ENCODE data around the gene NOTCH4.

NOTCH4 gene

GRCh38 chr6:32156891-32157290, 67.0 kb downstream of the NOTCH4 start:
- no peak for DNase-seq

- DNase-seq, result peak; percentile 59 to 82
Observed at GRCh38 chr6:32154514-32155161, 69.2 kb downstream of the NOTCH4 start.

- DNase-seq, result peak; percentile 88 to 89
Observed at GRCh38 chr6:32153564-32154513, 70.0 kb downstream of the NOTCH4 start, which contains the start of gene PPT2. PPT2 (plus strand) TSS chr6:32154141; CDS start chr6:32154595, 454 bp downstream.

- DNase-seq, result no peak
Observed at GRCh38 chr6:32152769-32153563, 70.9 kb downstream of the NOTCH4 start.

- peak; percentile 29 to 42 for DNase-seq
Observed at GRCh38 chr6:32151863-32152768, 71.8 kb downstream of the NOTCH4 start, which contains the start of gene PRRT1. PRRT1 (minus strand) TSS chr6:32151939; CDS start chr6:32151827, 112 bp downstream.

GRCh38 chr6:32151181-32151862, 72.5 kb downstream of the NOTCH4 start:
- DNase-seq, result peak; percentile 97 to 99

GRCh38 chr6:32149932-32150870, 73.7 kb downstream of the NOTCH4 start:
- no peak for DNase-seq

- DNase-seq, result no peak
Observed at GRCh38 chr6:32149092-32149755, 74.6 kb downstream of the NOTCH4 start.

GRCh38 chr6:32148289-32149091, 75.4 kb downstream of the NOTCH4 start:
- no peak for DNase-seq

GRCh38 chr6:32147401-32148132, 76.3 kb downstream of the NOTCH4 start:
- no peak for DNase-seq

- DNase-seq, result no peak
Observed at GRCh38 chr6:32146687-32147086, 77.2 kb downstream of the NOTCH4 start.

GRCh38 chr6:32146287-32146686, 77.6 kb downstream of the NOTCH4 start:
- no peak for DNase-seq

All from NCI-H524 (cell line).